Tibial nerve (tissue), 4 donors: Measurements from ENCODE around the gene MROH8.

Source experiments
- EP300 ChIP-seq, 2 donors: sonication (generic); formaldehyde crosslinking; IDR thresholded peaks; one replicate each; pipeline ENCODE4 v1.6.1; 2017; ENCODE audit warnings: antibody characterized with exemption in 2 of 2, mild to moderate bottlenecking in 1 of 2
- POLR2A ChIP-seq, 2 donors: fragments of 450-650 bp; IDR thresholded peaks; one replicate each; pipeline ENCODE4 v1.6.1; 2017; ENCODE audit warnings: antibody characterized with exemption in 2 of 2, mild to moderate bottlenecking in 2 of 2, moderate library complexity in 2 of 2
- TF ChIP-seq, protein P1 (sequence below), 5 experiments: fragments of 200-600 bp in 3 of 5; fragments of 450-650 bp in 2 of 5; sonication (generic) in 3 of 5; IDR thresholded peaks; one replicate each; pipeline ENCODE4 v1.5.1; 2016 to 2019; ENCODE audit warnings: antibody characterized with exemption in 5 of 5, mild to moderate bottlenecking in 3 of 5, moderate library complexity in 2 of 5

DNA sequence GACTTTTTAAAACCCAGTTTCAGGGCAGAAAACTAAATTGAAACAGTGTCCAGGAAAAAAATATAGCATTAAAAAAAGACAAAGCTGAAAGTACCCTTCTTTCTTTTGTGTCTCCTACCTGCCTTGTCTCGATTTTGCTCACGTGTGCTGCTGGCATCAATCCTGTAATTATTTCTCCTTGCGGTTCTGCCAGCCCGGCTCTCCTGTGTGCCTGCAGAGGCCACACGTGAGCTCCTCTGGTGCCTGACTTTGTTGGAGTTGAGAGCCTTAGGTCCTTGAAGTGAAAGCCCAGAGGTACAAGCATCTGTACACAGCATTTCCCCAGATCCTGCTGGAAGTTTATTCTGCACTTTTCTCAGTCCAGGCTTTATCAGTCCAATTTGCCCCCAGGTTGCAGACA is 45.8 kb upstream of the MROH8 start:
- TF ChIP-seq, protein P1, sequence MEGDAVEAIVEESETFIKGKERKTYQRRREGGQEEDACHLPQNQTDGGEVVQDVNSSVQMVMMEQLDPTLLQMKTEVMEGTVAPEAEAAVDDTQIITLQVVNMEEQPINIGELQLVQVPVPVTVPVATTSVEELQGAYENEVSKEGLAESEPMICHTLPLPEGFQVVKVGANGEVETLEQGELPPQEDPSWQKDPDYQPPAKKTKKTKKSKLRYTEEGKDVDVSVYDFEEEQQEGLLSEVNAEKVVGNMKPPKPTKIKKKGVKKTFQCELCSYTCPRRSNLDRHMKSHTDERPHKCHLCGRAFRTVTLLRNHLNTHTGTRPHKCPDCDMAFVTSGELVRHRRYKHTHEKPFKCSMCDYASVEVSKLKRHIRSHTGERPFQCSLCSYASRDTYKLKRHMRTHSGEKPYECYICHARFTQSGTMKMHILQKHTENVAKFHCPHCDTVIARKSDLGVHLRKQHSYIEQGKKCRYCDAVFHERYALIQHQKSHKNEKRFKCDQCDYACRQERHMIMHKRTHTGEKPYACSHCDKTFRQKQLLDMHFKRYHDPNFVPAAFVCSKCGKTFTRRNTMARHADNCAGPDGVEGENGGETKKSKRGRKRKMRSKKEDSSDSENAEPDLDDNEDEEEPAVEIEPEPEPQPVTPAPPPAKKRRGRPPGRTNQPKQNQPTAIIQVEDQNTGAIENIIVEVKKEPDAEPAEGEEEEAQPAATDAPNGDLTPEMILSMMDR (IDR thresholded peaks at IDR 0.05) = no peak
- TF ChIP-seq POLR2A (IDR thresholded peaks at IDR 0.05) (no peak), EP300 (IDR thresholded peaks at IDR 0.05) (no peak)
